ENCODE measurements around the gene GP1BB. TPM values are rescaled to one million over a fixed set of nuclear protein-coding genes. Genes with fewer than 3 reads are reported as not detected.

GP1BB gene
- total RNA-seq, 1 donor from 2014 or later: not detected

- intact Hi-C loops (cut with micrococcal nuclease): no loop called here
These were observed 41.5 kb downstream of the GP1BB start for GRCh38 chr22:19764636-19765476.

- intact Hi-C loops (cut with micrococcal nuclease): no loop called here
These were observed 42.3 kb downstream of the GP1BB start for GRCh38 chr22:19765477-19766239.

- intact Hi-C loops (cut with micrococcal nuclease): no loop called here
These were observed 42.8 kb downstream of the GP1BB start for GRCh38 chr22:19766240-19766510.

- intact Hi-C loops (cut with micrococcal nuclease): no loop called here
These were observed 43.4 kb downstream of the GP1BB start for GRCh38 chr22:19766511-19767426.

GRCh38 chr22:19767427-19768341 lies 44.3 kb downstream of the GP1BB start:
- intact Hi-C loops (cut with micrococcal nuclease): no loop called here

GRCh38 chr22:19769393-19769715 lies 46.0 kb downstream of the GP1BB start:
- intact Hi-C loops (cut with micrococcal nuclease): no loop called here

- intact Hi-C loops (cut with micrococcal nuclease): no loop called here
These were observed 47.2 kb downstream of the GP1BB start for GRCh38 chr22:19770349-19771220.

GRCh38 chr22:19772422-19772672 lies 49.0 kb downstream of the GP1BB start:
- intact Hi-C loops (cut with micrococcal nuclease): no loop called here

GRCh38 chr22:19772673-19773469 lies 49.5 kb downstream of the GP1BB start:
- intact Hi-C loops (cut with micrococcal nuclease): no loop called here

GRCh38 chr22:19773470-19774040 lies 50.2 kb downstream of the GP1BB start:
- intact Hi-C loops (cut with micrococcal nuclease): no loop called here

Other genes starting within 250 kb of the GP1BB start
- gene UFD1, start 244.3 kb upstream of the GP1BB start, total RNA-seq: 100 and 108 TPM in 2 replicates
- gene CDC45, start 243.6 kb upstream of the GP1BB start, total RNA-seq: 81.4 and 85.7 TPM in 2 replicates
- 0.16 and 0.30 TPM in 2 replicates for gene CLDN5, start 199.1 kb upstream of the GP1BB start, total RNA-seq
- gene SEPTIN5, start 9.0 kb upstream of the GP1BB start, total RNA-seq: 0.45 TPM in 1 of 2 replicates, not detected in the other
- gene TBX1, start 37.2 kb downstream of the GP1BB start, total RNA-seq: 0.11 and 0.36 TPM in 2 replicates
- gene GNB1L, start 131.3 kb downstream of the GP1BB start, total RNA-seq: 9.6 and 10.1 TPM in 2 replicates
- gene RTL10, start 131.3 kb downstream of the GP1BB start, total RNA-seq: 15.0 and 17.1 TPM in 2 replicates
- gene COMT, start 218.2 kb downstream of the GP1BB start, total RNA-seq: 66.9 and 67.5 TPM in 2 replicates
- 21.3 and 21.7 TPM in 2 replicates for gene TXNRD2, start 218.3 kb downstream of the GP1BB start, total RNA-seq